ENCODE results near the gene USE1.

GRCh38 chr19:17259118-17259780 is 44.1 kb downstream of the USE1 start:
- TF ChIP-seq POLR2AphosphoS5 (IDR thresholded peaks at IDR 0.05), result no peak
- TF ChIP-seq EP300 (IDR thresholded peaks at IDR 0.05), result no peak
- no peak for TF ChIP-seq CTCF (IDR thresholded peaks at IDR 0.05)
